PC-3 (cell line): Measurements from ENCODE around the gene ATIC. TPM values are rescaled to one million over a fixed set of nuclear protein-coding genes. Genes with fewer than 3 reads are reported as not detected.

Source experiments
- ATAC-seq: fragments of 200-7000 bp; cut with Tn5 transposase; 2 replicates; pipeline ENCODE4 v1.9.1; 2020; ENCODE audit warnings: mild to moderate bottlenecking, moderate library complexity
- BruUV-seq: library from RNA; stranded (reverse); fragments of 400-500 nt; replicated peaks from 2 replicates; lab custom pipeline; 2021; lab: Mats Ljungman, UMichigan
- CTCF ChIA-PET: fragments of 300-600 bp; sonication (Branson Sonifier 250); formaldehyde crosslinking; loops from one replicate; lab custom pipeline; 2022; ENCODE audit warnings: antibody characterized with exemption; lab: Charles Lee
- POLR2A ChIA-PET: fragments of 300-600 bp; sonication (Branson Sonifier 250); formaldehyde crosslinking; loops from one replicate; lab custom pipeline; 2022; ENCODE audit warnings: antibody characterized with exemption; ENCODE audit not compliant: unreplicated experiment; lab: Charles Lee
- DNase-seq: peaks from one replicate; pipeline ENCODE4 v3.0.0-alpha.2; 2015
- H2AFZ ChIP-seq: fragments of 300-600 bp; sonication (generic); 2 replicates; pipeline ENCODE4 v1.6.0; 2016; ENCODE audit warnings: antibody characterized with exemption, low read length
- H3F3A ChIP-seq: fragments of 300-600 bp; sonication (generic); one replicate; pipeline ENCODE4 v1.6.0; 2017; ENCODE audit warnings: antibody characterized with exemption, low read length, control low read depth, mild to moderate bottlenecking; ENCODE audit not compliant: unreplicated experiment
- H3K27ac ChIP-seq: fragments of 300-600 bp; sonication (generic); 2 replicates; pipeline ENCODE4 v1.5.1; 2016; ENCODE audit warnings: mild to moderate bottlenecking, low read length
- H3K27me3 ChIP-seq: fragments of 300-600 bp; sonication (generic); 2 replicates; pipeline ENCODE4 v1.6.1; 2016; ENCODE audit warnings: low read length, mixed read lengths
- H3K36me3 ChIP-seq: fragments of 300-600 bp; sonication (generic); 2 replicates; pipeline ENCODE4 v1.6.1; 2016; ENCODE audit warnings: low read depth, mixed run types, low read length, mixed read lengths
- H3K4me1 ChIP-seq: fragments of 300-600 bp; sonication (generic); 2 replicates; pipeline ENCODE4 v1.5.1; 2016; ENCODE audit warnings: low read length; ENCODE audit not compliant: insufficient read depth
- H3K4me2 ChIP-seq: fragments of 300-600 bp; sonication (generic); 2 replicates; pipeline ENCODE4 v1.6.0; 2016; ENCODE audit warnings: low read length
- H3K4me3 ChIP-seq: fragments of 300-600 bp; sonication (generic); 2 replicates; pipeline ENCODE4 v1.5.1; 2016; ENCODE audit warnings: mild to moderate bottlenecking, low read length, mixed read lengths
- H3K79me2 ChIP-seq: fragments of 300-600 bp; sonication (generic); 2 replicates; pipeline ENCODE4 v1.6.1; 2017; ENCODE audit warnings: low read length, mixed read lengths
- H3K9ac ChIP-seq: fragments of 300-600 bp; sonication (generic); 2 replicates; pipeline ENCODE4 v1.6.0; 2016; ENCODE audit warnings: mild to moderate bottlenecking, low read length
- H3K9me2 ChIP-seq: fragments of 300-600 bp; sonication (generic); replicated peaks from 2 replicates; pipeline ENCODE4 v1.6.1; 2016; ENCODE audit warnings: mixed run types, low read length, mixed read lengths
- H3K9me3 ChIP-seq: fragments of 300-600 bp; sonication (generic); 2 replicates; pipeline ENCODE4 v1.6.1; 2016; ENCODE audit warnings: low read length, mixed read lengths
- H4K20me1 ChIP-seq: fragments of 300-600 bp; sonication (generic); 2 replicates; pipeline ENCODE4 v1.6.1; 2016; ENCODE audit warnings: low read length, mixed read lengths
- EZH2 ChIP-seq: fragments of 300-600 bp; sonication (generic); IDR thresholded peaks from one replicate; pipeline ENCODE4 v1.6.1; 2017; ENCODE audit warnings: antibody characterized with exemption, mild to moderate bottlenecking, low read length; ENCODE audit not compliant: unreplicated experiment
- EZH2phosphoT487 ChIP-seq: fragments of 300-600 bp; sonication (generic); IDR thresholded peaks from 2 replicates; pipeline ENCODE4 v1.6.1; 2018; ENCODE audit warnings: mild to moderate bottlenecking, antibody characterized with exemption, low read length, borderline replicate concordance
- intact Hi-C: fragments of 100-400 bp; cut with micrococcal nuclease; formaldehyde crosslinking; loops from 2 replicates; pipeline ENCODE4 v1.9.0; 2023
- total RNA-seq: library from RNA; depleted of rRNA; stranded (reverse); fragments of >200 nt; gene quantifications from 2 replicates; pipeline ENCODE4 v1.2.3, GENCODE V29; 2014
- TF ChIP-seq, protein P1 (sequence below): fragments of 300-600 bp; sonication (generic); conservative IDR thresholded peaks from 2 replicates; pipeline ENCODE4 v1.5.1; 2017; ENCODE audit warnings: antibody characterized with exemption, low read depth, mild to moderate bottlenecking, low read length

Gene ATIC
- total RNA-seq, 1 experiment from 2014 or later = 41.7 TPM

GRCh38 chr2:215392164-215392563 is 80.3 kb downstream of the ATIC start:
- H3K4me3 ChIP-seq = no peak overlapping the region
- no peaks in the 10 kb centered on the region for H3K27me3 ChIP-seq
- H3K79me2 ChIP-seq = no peaks in the 10 kb centered on the region
- DNase-seq = no peak
- no peaks in the 10 kb centered on the region for H3F3A ChIP-seq
- H3K9ac ChIP-seq = no peak overlapping the region
- H3K9me2 ChIP-seq = no peaks in the 10 kb centered on the region
- H3K36me3 ChIP-seq = peaks cover 68% of the 10 kb centered on the region
- POLR2A ChIA-PET = no interaction called here
- no peak for ATAC-seq
- no peaks in the 10 kb centered on the region for H3K4me1 ChIP-seq
- no peaks in the 10 kb centered on the region for H3K9me3 ChIP-seq
- H2AFZ ChIP-seq = no peak overlapping the region
- no peak overlapping the region for H3K27ac ChIP-seq
- no peaks in the 10 kb centered on the region for H4K20me1 ChIP-seq
- TSS peak; percentile 6 for BruUV-seq
- H3K4me2 ChIP-seq = no peak overlapping the region
- intact Hi-C loops = no loop called here
- no peak for TF ChIP-seq EZH2
- no peak for TF ChIP-seq EZH2phosphoT487
- TF ChIP-seq, protein P1, sequence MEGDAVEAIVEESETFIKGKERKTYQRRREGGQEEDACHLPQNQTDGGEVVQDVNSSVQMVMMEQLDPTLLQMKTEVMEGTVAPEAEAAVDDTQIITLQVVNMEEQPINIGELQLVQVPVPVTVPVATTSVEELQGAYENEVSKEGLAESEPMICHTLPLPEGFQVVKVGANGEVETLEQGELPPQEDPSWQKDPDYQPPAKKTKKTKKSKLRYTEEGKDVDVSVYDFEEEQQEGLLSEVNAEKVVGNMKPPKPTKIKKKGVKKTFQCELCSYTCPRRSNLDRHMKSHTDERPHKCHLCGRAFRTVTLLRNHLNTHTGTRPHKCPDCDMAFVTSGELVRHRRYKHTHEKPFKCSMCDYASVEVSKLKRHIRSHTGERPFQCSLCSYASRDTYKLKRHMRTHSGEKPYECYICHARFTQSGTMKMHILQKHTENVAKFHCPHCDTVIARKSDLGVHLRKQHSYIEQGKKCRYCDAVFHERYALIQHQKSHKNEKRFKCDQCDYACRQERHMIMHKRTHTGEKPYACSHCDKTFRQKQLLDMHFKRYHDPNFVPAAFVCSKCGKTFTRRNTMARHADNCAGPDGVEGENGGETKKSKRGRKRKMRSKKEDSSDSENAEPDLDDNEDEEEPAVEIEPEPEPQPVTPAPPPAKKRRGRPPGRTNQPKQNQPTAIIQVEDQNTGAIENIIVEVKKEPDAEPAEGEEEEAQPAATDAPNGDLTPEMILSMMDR = no peak
- CTCF ChIA-PET = no interaction called here

GRCh38 chr2:215392687-215393270 is 80.9 kb downstream of the ATIC start:
- Histone ChIP-seq H3K79me2 (no peaks in the 10 kb centered on the region), H3F3A (no peaks in the 10 kb centered on the region), H3K9ac (no peak overlapping the region), H4K20me1 (no peaks in the 10 kb centered on the region), H3K9me2 (no peaks in the 10 kb centered on the region), H3K4me1 (no peaks in the 10 kb centered on the region), H3K4me2 (no peak overlapping the region), H3K27ac (no peak overlapping the region), H3K36me3 (peaks cover 65% of the 10 kb centered on the region), H3K9me3 (no peaks in the 10 kb centered on the region), H3K4me3 (no peak overlapping the region), H3K27me3 (no peaks in the 10 kb centered on the region), H2AFZ (no peak overlapping the region)
- no peak for TF ChIP-seq EZH2phosphoT487
- TF ChIP-seq, protein P1 = no peak
- TF ChIP-seq EZH2 = no peak
- DNase-seq (no peak), ATAC-seq (no peak)
- ChIA-PET CTCF (no interaction called here), POLR2A (no interaction called here)
- no TSS peak for BruUV-seq
- intact Hi-C loops = no loop called here

GRCh38 chr2:215394102-215394805 is 82.4 kb downstream of the ATIC start:
- TF ChIP-seq, protein P1 = no peak
- TF ChIP-seq EZH2 (no peak), EZH2phosphoT487 (no peak)
- peaks cover 71% of the 10 kb centered on the region for H3K36me3 ChIP-seq
- H4K20me1 ChIP-seq = no peaks in the 10 kb centered on the region
- DNase-seq (no peak), ATAC-seq (no peak)
- ChIA-PET POLR2A (no interaction called here), CTCF (no interaction called here)
- no peaks in the 10 kb centered on the region for H3K27me3 ChIP-seq
- no peak overlapping the region for H3K4me3 ChIP-seq
- H3F3A ChIP-seq = no peaks in the 10 kb centered on the region
- BruUV-seq = no TSS peak
- no peak overlapping the region for H3K27ac ChIP-seq
- intact Hi-C loops = no loop called here
- H3K9ac ChIP-seq = no peak overlapping the region
- H3K9me3 ChIP-seq = no peaks in the 10 kb centered on the region
- H2AFZ ChIP-seq = no peak overlapping the region
- H3K4me2 ChIP-seq = no peak overlapping the region
- no peaks in the 10 kb centered on the region for H3K79me2 ChIP-seq
- H3K4me1 ChIP-seq = no peaks in the 10 kb centered on the region
- no peaks in the 10 kb centered on the region for H3K9me2 ChIP-seq
